GM12878 (cell line): Measurements from ENCODE around the gene LSP1.

Experiments
- ATF3 ChIP-seq: IDR thresholded peaks from 2 replicates; pipeline ENCODE4 v1.6.1; 2011; ENCODE audit warnings: low read depth, mild to moderate bottlenecking, low read length, moderate library complexity, borderline replicate concordance; ENCODE audit errors: extremely low read depth
- CTCF ChIP-seq, 3 experiments: IDR thresholded peaks in 2 of 3; conservative IDR thresholded peaks in 1 of 3; 2 replicates each; pipeline ENCODE4 v1.5.1; 2011; ENCODE audit warnings: low read depth in 3 of 3, low read length in 3 of 3, mild to moderate bottlenecking in 3 of 3, control low read depth in 2 of 3, moderate library complexity in 2 of 3, inconsistent platforms in 1 of 3, mixed read lengths in 1 of 3; ENCODE audit not compliant: control insufficient read depth in 2 of 3, insufficient read depth in 1 of 3; ENCODE audit errors: extremely low read depth in 1 of 3
- ESRRA ChIP-seq: IDR thresholded peaks from 2 replicates; pipeline ENCODE4 v1.6.1; 2012; ENCODE audit warnings: mild to moderate bottlenecking, low read length, improper control_type of control experiment
- EZH2 ChIP-seq: IDR thresholded peaks from 2 replicates; pipeline ENCODE4 v1.6.1; 2012; ENCODE audit warnings: low read depth, mild to moderate bottlenecking, control low read depth, inconsistent platforms, low read length, borderline replicate concordance; ENCODE audit not compliant: control insufficient read depth
- HCFC1 ChIP-seq: fragments of 150-350 bp; IDR thresholded peaks from 2 replicates; pipeline ENCODE4 v1.6.1; 2014; ENCODE audit warnings: low read length
- HDGF ChIP-seq: fragments of 450-650 bp; IDR thresholded peaks from 2 replicates; pipeline ENCODE4 v1.6.1; 2016; ENCODE audit warnings: antibody characterized with exemption
- PML ChIP-seq: IDR thresholded peaks from 2 replicates; pipeline ENCODE4 v1.6.1; 2012; ENCODE audit warnings: low read length, inconsistent platforms
- POLR2A ChIP-seq: IDR thresholded peaks from 2 replicates; pipeline ENCODE4 v1.6.1; 2011; ENCODE audit warnings: low read depth, mild to moderate bottlenecking, low read length
- REST ChIP-seq: IDR thresholded peaks from 2 replicates; pipeline ENCODE4 v1.6.1; 2012; ENCODE audit warnings: mild to moderate bottlenecking, low read depth, low read length
- SUZ12 ChIP-seq: fragments of 200-600 bp; sonication (generic); IDR thresholded peaks from one replicate; pipeline ENCODE4 v1.6.1; 2018; ENCODE audit warnings: antibody characterized with exemption, mild to moderate bottlenecking; ENCODE audit not compliant: unreplicated experiment
- ZBTB33 ChIP-seq: fragments of 450-650 bp; IDR thresholded peaks from 2 replicates; pipeline ENCODE4 v1.6.1; 2017; ENCODE audit warnings: mild to moderate bottlenecking
- ZBTB4 ChIP-seq: fragments of 450-650 bp; formaldehyde crosslinking; IDR thresholded peaks from 2 replicates; pipeline ENCODE4 v1.4.0; 2022; ENCODE audit warnings: mild to moderate bottlenecking, moderate library complexity

- TF ChIP-seq CTCF (IDR thresholded peaks at IDR 0.05 in 2 of 3, conservative IDR thresholded peaks at IDR 0.05 in 1 of 3; ENCODE audit: control insufficient read depth in 2 of 3, extremely low read depth in 1 of 3, insufficient read depth in 1 of 3, low read depth in 3 of 3, low read length in 3 of 3) (peak; percentile 76 to 95 (median 76)), REST (no peak), EZH2 (no peak), ESRRA (no peak), ZBTB4 (CRISPR knock-in tag) (no peak), HDGF (no peak), SUZ12 (no peak), ZBTB33 (no peak), ATF3 (no peak), HCFC1 (no peak; the same call in 1 of the 2 replicates), PML (no peak), POLR2A (no peak)
Observed at GRCh38 chr11:1832211-1832919, 20.5 kb upstream of the LSP1 start.
